Measurements from ENCODE around the gene HNMT.

HNMT gene

DNA sequence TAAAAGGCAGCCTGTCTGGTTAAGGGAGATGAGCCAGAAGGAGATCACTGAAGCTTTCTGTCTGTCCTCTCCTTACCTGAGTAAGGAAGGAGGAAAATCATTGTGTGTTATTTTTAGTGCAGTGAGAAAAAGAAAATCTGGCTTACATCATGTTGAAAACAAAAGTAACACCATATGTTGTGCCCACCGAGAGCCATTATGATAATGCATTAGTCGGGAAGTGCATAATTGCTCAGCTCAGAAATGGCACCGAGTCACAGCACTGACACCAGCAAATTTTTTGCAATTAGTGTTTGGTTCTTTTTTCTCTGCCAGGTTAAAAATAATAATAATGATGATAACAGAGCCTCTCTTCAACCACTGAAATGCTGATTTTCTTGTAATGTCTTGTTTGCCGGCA lies 46.6 kb downstream of the HNMT start:
- Histone ChIP-seq H3K4me3 (ENCODE audit: low read length in 2 of 2) (no peak overlapping the region), H3K36me3 (ENCODE audit: control insufficient read depth in 2 of 2, insufficient read depth in 2 of 2, low read length in 2 of 2) (peaks cover 4 to 11% of the 10 kb centered on the region in 2 donors), H3K9me3 (ENCODE audit: control insufficient read depth in 2 of 2, low read length in 2 of 2) (no peaks in the 10 kb centered on the region), H3K4me1 (ENCODE audit: control insufficient read depth, insufficient read depth, low read length) (no peaks in the 10 kb centered on the region), H3K27ac (ENCODE audit: low read length) (no peak overlapping the region), H3K27me3 (ENCODE audit: control insufficient read depth in 1 of 2, insufficient read depth in 2 of 2, low read length in 2 of 2) (no peaks in the 10 kb centered on the region), H3K9ac (ENCODE audit: low read length in 2 of 2) (no peak overlapping the region)

DNA sequence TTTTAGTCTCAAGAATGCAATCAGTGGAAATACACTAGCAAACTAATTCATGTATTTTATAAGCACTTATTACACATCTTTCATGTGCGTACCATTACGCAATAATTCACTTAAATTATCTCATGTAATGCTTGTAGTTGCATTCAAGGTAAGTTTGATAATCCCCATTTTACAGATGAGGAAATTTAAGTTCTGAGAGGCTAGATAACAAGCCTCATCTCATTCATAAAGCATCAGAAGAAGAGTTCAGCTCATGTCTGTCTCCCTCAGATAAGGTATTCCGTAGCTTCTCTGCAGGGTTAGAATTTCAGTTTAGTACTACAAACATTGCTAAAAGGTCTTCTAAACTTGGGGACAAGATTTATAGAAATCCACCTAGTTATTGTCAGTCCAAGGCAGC lies 47.8 kb downstream of the HNMT start:
- no peaks in the 10 kb centered on the region for H3K9me3 ChIP-seq (ENCODE audit: control insufficient read depth in 2 of 2, low read length in 2 of 2)
- no peak overlapping the region for H3K4me3 ChIP-seq (ENCODE audit: low read length in 2 of 2)
- no peak overlapping the region for H3K9ac ChIP-seq (ENCODE audit: low read length in 2 of 2)
- peaks cover 4 to 11% of the 10 kb centered on the region in 2 donors for H3K36me3 ChIP-seq (ENCODE audit: control insufficient read depth in 2 of 2, insufficient read depth in 2 of 2, low read length in 2 of 2)
- H3K4me1 ChIP-seq (ENCODE audit: control insufficient read depth, insufficient read depth, low read length): no peaks in the 10 kb centered on the region
- no peak overlapping the region for H3K27ac ChIP-seq (ENCODE audit: low read length)
- no peaks in the 10 kb centered on the region for H3K27me3 ChIP-seq (ENCODE audit: control insufficient read depth in 1 of 2, insufficient read depth in 2 of 2, low read length in 2 of 2)

DNA sequence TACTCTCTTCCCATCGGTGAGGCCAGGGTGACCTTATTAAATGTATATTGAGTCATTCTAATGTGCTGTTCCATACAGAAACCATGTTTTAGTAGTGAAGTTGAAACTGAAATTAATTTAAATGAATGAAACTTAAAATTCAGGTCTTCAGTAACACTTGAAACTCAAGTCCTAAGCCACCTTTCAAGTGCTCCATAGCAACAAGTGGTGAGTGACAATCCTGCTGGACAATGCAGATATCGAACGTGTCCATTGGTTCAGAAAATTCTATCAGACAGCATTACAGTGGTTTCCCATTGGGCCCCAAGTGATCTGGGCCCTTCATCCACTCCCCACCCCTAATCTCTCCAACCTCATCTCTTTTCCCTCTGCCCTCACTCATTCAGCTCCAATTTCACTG lies 48.7 kb downstream of the HNMT start:
- Histone ChIP-seq H3K9me3 (ENCODE audit: control insufficient read depth in 2 of 2, low read length in 2 of 2) (no peaks in the 10 kb centered on the region), H3K27me3 (ENCODE audit: control insufficient read depth in 1 of 2, insufficient read depth in 2 of 2, low read length in 2 of 2) (no peaks in the 10 kb centered on the region), H3K4me3 (ENCODE audit: low read length in 2 of 2) (no peak overlapping the region), H3K36me3 (ENCODE audit: control insufficient read depth in 2 of 2, insufficient read depth in 2 of 2, low read length in 2 of 2) (peaks cover 0 to 11% of the 10 kb centered on the region in 2 donors), H3K27ac (ENCODE audit: low read length) (no peak overlapping the region), H3K4me1 (ENCODE audit: control insufficient read depth, insufficient read depth, low read length) (no peaks in the 10 kb centered on the region), H3K9ac (ENCODE audit: low read length in 2 of 2) (no peak overlapping the region)

DNA sequence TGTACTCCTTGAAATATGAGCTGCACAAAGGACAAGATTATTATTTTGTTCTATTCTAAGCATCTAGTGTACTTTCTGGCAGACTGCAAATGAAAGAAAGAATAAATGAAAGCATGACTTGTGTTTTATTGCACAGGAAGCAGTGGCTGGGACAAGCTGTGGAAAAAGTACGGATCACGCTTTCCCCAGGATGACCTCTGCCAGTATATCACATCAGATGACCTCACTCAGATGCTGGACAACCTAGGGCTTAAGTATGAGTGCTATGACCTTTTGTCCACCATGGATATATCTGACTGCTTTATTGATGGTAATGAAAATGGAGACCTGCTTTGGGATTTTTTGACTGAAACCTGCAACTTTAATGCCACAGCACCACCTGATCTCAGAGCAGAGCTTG lies 49.4 kb downstream of the HNMT start:
- Histone ChIP-seq H3K4me3 (ENCODE audit: low read length in 2 of 2) (no peak overlapping the region), H3K27ac (ENCODE audit: low read length) (no peak overlapping the region), H3K4me1 (ENCODE audit: control insufficient read depth, insufficient read depth, low read length) (no peaks in the 10 kb centered on the region), H3K9ac (ENCODE audit: low read length in 2 of 2) (no peak overlapping the region), H3K36me3 (ENCODE audit: control insufficient read depth in 2 of 2, insufficient read depth in 2 of 2, low read length in 2 of 2) (peaks cover 0 to 11% of the 10 kb centered on the region in 2 donors), H3K9me3 (ENCODE audit: control insufficient read depth in 2 of 2, low read length in 2 of 2) (no peaks in the 10 kb centered on the region), H3K27me3 (ENCODE audit: control insufficient read depth in 1 of 2, insufficient read depth in 2 of 2, low read length in 2 of 2) (no peaks in the 10 kb centered on the region)

DNA sequence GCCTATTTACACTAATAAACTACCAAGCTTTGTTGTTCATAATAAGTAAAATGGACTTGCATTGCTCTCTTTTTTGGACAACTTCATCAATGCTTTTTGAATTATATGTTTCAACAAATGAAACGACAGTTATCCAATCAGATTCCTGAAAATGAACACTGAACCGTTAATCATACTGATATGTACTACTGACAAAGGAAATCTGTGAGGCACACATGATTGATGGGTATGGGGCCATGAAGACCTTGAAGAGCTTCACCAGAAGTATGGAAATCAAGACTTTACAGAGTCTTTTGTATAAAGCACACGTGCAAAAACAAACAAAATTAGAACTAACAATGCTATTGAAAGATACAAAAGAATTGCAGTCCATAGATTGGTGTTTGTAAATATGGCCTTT lies 51.2 kb downstream of the HNMT start:
- no peaks in the 10 kb centered on the region for H3K4me1 ChIP-seq (ENCODE audit: control insufficient read depth, insufficient read depth, low read length)

DNA sequence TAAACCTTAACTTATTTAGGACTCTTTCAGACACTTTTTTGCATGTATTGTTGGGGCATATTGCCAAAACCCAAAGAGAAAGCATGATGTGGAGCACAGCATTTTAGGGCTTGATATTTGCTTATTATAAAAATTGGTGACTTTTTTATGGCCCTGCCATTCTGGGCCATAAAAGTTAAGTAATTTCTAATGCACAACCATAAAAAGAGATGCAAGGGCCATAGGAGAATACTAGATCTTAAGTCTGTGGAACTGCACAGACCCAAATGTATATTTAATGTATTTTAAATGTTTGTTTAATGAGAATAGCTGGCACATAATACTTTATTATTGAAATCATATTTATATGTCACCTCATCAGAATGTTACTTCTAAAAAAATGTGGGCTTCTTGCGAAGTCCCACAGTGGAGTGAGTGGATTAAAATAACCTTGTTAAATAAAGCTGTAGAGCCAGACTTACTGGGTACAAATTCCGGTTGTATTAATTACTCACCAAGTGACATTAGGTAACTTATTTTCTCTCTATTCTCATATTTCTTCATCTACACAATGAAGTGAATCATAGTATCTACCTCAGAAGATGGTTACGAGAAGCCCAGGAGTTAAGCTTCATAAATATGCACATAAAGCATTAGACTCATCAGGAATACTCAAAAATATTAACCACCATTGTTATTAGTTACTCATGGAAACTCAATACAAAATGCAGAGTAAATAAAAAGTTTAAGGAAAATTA lies 52.2 kb downstream of the HNMT start:
- no peak overlapping the region for H3K9ac ChIP-seq (ENCODE audit: low read length in 2 of 2)
- H3K4me3 ChIP-seq (ENCODE audit: low read length in 2 of 2): no peak overlapping the region
- no peaks in the 10 kb centered on the region for H3K27me3 ChIP-seq (ENCODE audit: control insufficient read depth in 1 of 2, insufficient read depth in 2 of 2, low read length in 2 of 2)
- H3K9me3 ChIP-seq (ENCODE audit: control insufficient read depth in 2 of 2, low read length in 2 of 2): no peaks in the 10 kb centered on the region
- no peak overlapping the region for H3K27ac ChIP-seq (ENCODE audit: low read length)
- no peaks in the 10 kb centered on the region for H3K4me1 ChIP-seq (ENCODE audit: control insufficient read depth, insufficient read depth, low read length)
- H3K36me3 ChIP-seq (ENCODE audit: control insufficient read depth in 2 of 2, insufficient read depth in 2 of 2, low read length in 2 of 2): peaks cover 0 to 11% of the 10 kb centered on the region in 2 donors

More for the DNA sequence above, 51.2 kb downstream of the HNMT start:
- Histone ChIP-seq H3K36me3 (ENCODE audit: control insufficient read depth in 2 of 2, insufficient read depth in 2 of 2, low read length in 2 of 2) (peaks cover 0 to 11% of the 10 kb centered on the region in 2 donors), H3K9me3 (ENCODE audit: control insufficient read depth in 2 of 2, low read length in 2 of 2) (no peaks in the 10 kb centered on the region), H3K4me3 (ENCODE audit: low read length in 2 of 2) (no peak overlapping the region), H3K9ac (ENCODE audit: low read length in 2 of 2) (no peak overlapping the region), H3K27ac (ENCODE audit: low read length) (no peak overlapping the region), H3K27me3 (ENCODE audit: control insufficient read depth in 1 of 2, insufficient read depth in 2 of 2, low read length in 2 of 2) (no peaks in the 10 kb centered on the region)

DNA sequence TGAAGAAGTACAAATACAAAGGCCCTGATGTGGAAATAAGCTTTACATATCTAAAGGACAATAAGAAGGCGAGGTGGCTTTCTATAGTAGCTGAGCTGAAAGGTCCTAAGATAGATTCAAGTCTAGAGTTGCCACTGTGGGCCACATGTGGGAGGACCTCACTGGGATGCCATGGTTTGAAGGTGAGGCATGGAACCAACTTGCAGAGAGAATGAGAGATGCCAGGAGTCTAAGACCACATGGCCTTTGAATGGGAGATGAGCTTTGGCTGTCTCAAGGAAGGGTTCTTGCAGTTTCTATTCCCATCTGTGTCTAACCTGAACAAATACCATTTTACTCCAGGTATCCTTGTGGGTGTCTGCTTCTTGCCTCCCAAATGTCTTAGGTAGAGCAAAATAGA lies 53.6 kb downstream of the HNMT start:
- H3K9me3 ChIP-seq (ENCODE audit: control insufficient read depth in 2 of 2, low read length in 2 of 2): no peaks in the 10 kb centered on the region
- no peaks in the 10 kb centered on the region for H3K27me3 ChIP-seq (ENCODE audit: control insufficient read depth in 1 of 2, insufficient read depth in 2 of 2, low read length in 2 of 2)
- H3K4me1 ChIP-seq (ENCODE audit: control insufficient read depth, insufficient read depth, low read length): no peaks in the 10 kb centered on the region
- no peak overlapping the region for H3K4me3 ChIP-seq (ENCODE audit: low read length in 2 of 2)
- H3K27ac ChIP-seq (ENCODE audit: low read length): no peak overlapping the region
- no peak overlapping the region for H3K9ac ChIP-seq (ENCODE audit: low read length in 2 of 2)
- H3K36me3 ChIP-seq (ENCODE audit: control insufficient read depth in 2 of 2, insufficient read depth in 2 of 2, low read length in 2 of 2): peaks cover 0 to 7% of the 10 kb centered on the region in 2 donors

DNA sequence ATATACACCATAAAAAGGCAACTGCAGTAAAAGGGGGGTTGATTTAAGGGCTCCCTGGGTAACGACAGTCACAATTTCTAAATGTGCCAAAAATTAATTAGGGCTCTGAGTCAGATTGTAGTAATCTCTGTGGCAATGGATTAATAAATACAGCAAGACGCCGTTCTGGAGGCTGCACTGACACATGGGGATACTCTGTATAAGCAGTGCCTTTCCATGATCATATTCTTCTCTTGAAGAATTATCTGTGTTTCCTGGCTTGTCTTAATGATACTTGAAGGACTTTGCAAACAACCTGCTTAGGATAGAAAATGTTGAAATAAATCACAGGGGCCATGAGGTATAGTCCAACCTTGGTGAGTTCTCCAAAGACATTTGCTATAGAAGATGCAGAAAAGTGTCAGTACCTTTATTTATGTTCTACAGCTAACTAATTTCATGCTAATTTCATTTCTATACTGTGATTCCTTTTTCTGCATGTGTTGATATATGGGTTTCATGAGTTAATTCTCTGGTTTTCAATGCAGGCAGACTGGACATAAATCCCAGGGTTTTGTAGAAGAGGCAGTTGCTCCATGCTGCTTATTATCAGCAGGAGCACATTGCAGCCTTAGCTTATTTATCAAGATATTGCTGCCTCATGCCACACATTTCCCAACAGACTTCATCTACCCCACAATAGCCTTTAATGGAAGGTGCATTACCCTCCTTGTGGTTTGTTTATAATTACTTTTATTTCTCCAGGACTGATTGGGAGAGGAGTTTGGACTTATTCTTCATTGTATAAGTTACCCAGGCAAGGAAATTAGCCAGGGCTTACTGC lies 54.8 kb downstream of the HNMT start:
- no peaks in the 10 kb centered on the region for H3K4me1 ChIP-seq (ENCODE audit: control insufficient read depth, insufficient read depth, low read length)
- H3K27ac ChIP-seq (ENCODE audit: low read length): no peak overlapping the region
- H3K4me3 ChIP-seq (ENCODE audit: low read length in 2 of 2): no peak overlapping the region
- H3K36me3 ChIP-seq (ENCODE audit: control insufficient read depth in 2 of 2, insufficient read depth in 2 of 2, low read length in 2 of 2): no peaks in the 10 kb centered on the region
- no peak overlapping the region for H3K9ac ChIP-seq (ENCODE audit: low read length in 2 of 2)
- H3K27me3 ChIP-seq (ENCODE audit: control insufficient read depth in 1 of 2, insufficient read depth in 2 of 2, low read length in 2 of 2): no peaks in the 10 kb centered on the region
- H3K9me3 ChIP-seq (ENCODE audit: control insufficient read depth in 2 of 2, low read length in 2 of 2): no peaks in the 10 kb centered on the region

DNA sequence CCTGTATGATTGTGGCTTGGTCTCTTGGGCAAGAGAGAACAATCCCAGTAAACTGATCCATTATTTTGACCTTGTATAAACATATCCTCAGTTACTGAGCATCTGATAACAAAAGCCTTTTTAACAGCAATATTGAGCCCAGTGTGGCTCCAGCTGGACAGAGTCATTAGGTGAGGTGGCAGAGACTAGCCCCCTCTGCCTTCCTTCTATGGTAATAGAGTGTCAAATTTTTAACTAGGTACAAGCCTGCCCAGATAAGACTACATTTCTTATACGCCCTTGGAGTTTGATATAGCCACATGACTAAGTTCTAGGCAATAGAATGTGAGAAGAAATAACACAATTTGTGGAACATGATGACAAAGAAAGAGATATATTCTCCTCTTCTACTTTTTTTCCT lies 56.2 kb downstream of the HNMT start:
- Histone ChIP-seq H3K27me3 (ENCODE audit: control insufficient read depth in 1 of 2, insufficient read depth in 2 of 2, low read length in 2 of 2) (no peaks in the 10 kb centered on the region), H3K4me3 (ENCODE audit: low read length in 2 of 2) (no peak overlapping the region), H3K36me3 (ENCODE audit: control insufficient read depth in 2 of 2, insufficient read depth in 2 of 2, low read length in 2 of 2) (no peaks in the 10 kb centered on the region), H3K27ac (ENCODE audit: low read length) (no peak overlapping the region), H3K4me1 (ENCODE audit: control insufficient read depth, insufficient read depth, low read length) (no peaks in the 10 kb centered on the region), H3K9ac (ENCODE audit: low read length in 2 of 2) (no peak overlapping the region), H3K9me3 (ENCODE audit: control insufficient read depth in 2 of 2, low read length in 2 of 2) (no peaks in the 10 kb centered on the region)

DNA sequence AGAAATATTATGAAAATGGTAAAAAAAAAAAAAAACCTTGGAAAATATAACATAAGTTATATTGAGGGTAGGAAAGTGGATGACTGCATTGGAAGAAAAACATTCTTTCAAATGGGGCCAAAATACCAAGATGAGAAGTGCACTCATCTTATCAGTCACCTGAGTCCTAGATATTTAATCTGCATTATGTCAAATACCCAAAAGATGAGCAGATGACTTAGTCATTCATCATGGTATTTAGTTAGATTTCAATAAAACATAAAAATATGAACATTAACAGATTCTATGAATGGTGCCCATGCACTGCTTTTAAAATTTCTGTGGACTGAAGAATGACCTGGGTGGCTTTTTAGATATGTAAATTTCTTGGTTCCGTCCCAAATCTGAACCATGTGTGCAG lies 56.9 kb downstream of the HNMT start:
- Histone ChIP-seq H3K36me3 (ENCODE audit: control insufficient read depth in 2 of 2, insufficient read depth in 2 of 2, low read length in 2 of 2) (no peaks in the 10 kb centered on the region), H3K27ac (ENCODE audit: low read length) (no peak overlapping the region), H3K4me1 (ENCODE audit: control insufficient read depth, insufficient read depth, low read length) (no peaks in the 10 kb centered on the region), H3K4me3 (ENCODE audit: low read length in 2 of 2) (no peak overlapping the region), H3K9ac (ENCODE audit: low read length in 2 of 2) (no peak overlapping the region), H3K9me3 (ENCODE audit: control insufficient read depth in 2 of 2, low read length in 2 of 2) (no peaks in the 10 kb centered on the region), H3K27me3 (ENCODE audit: control insufficient read depth in 1 of 2, insufficient read depth in 2 of 2, low read length in 2 of 2) (no peaks in the 10 kb centered on the region)

DNA sequence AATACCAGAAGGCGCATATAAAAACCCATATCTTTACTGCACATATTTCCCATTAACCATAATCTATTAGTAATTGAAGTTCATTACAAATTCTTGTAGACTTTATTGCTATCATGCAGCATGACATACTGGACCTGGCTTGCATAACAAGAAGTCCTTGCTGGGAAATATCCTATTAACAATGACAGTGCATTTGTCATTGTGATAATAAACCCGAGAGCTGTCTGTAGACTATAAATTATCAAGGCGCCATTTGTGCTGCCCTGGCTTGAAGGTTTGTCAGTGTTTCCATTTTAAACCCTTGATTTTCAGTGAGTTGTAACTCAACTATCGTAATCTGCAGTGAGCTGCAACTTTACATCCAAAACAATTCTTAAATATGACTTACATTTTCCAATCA lies 59.0 kb downstream of the HNMT start:
- Histone ChIP-seq H3K27ac (ENCODE audit: low read length) (no peak overlapping the region), H3K9me3 (ENCODE audit: control insufficient read depth in 2 of 2, low read length in 2 of 2) (no peaks in the 10 kb centered on the region), H3K4me1 (ENCODE audit: control insufficient read depth, insufficient read depth, low read length) (no peaks in the 10 kb centered on the region), H3K27me3 (ENCODE audit: control insufficient read depth in 1 of 2, insufficient read depth in 2 of 2, low read length in 2 of 2) (no peaks in the 10 kb centered on the region), H3K4me3 (ENCODE audit: low read length in 2 of 2) (no peak overlapping the region), H3K9ac (ENCODE audit: low read length in 2 of 2) (no peak overlapping the region), H3K36me3 (ENCODE audit: control insufficient read depth in 2 of 2, insufficient read depth in 2 of 2, low read length in 2 of 2) (no peaks in the 10 kb centered on the region)

Measured in stomach smooth muscle (tissue), 2 donors.